Chondrocyte (in vitro differentiated cells): ENCODE measurements around the gene LAMP1. TPM values are rescaled to one million over a fixed set of nuclear protein-coding genes. Genes with fewer than 3 reads are reported as not detected.

ENCODE experiments used
- DNase-seq: peaks from one replicate; pipeline ENCODE4 v3.0.0; 2021; ENCODE audit warnings: mixed read lengths, low spot score
- H3K27ac Mint-ChIP-seq: one replicate; pipeline ENCODE4 v1.8.0; 2021; ENCODE audit warnings: mild to moderate bottlenecking, moderate library complexity, mixed read lengths; ENCODE audit not compliant: unreplicated experiment
- H3K27me3 Mint-ChIP-seq: 2 replicates; pipeline ENCODE4 v1.8.0; 2021; ENCODE audit warnings: low read depth, mixed read lengths
- H3K36me3 Mint-ChIP-seq: 2 replicates; pipeline ENCODE4 v1.8.0; 2021; ENCODE audit warnings: low read depth, mixed read lengths
- H3K4me1 Mint-ChIP-seq: 2 replicates; pipeline ENCODE4 v1.8.0; 2021; ENCODE audit warnings: low read depth, mild to moderate bottlenecking, mixed read lengths
- H3K4me3 Mint-ChIP-seq: one replicate; pipeline ENCODE4 v1.8.0; 2021; ENCODE audit warnings: mild to moderate bottlenecking, moderate library complexity, mixed read lengths; ENCODE audit not compliant: unreplicated experiment
- H3K9me3 Mint-ChIP-seq: 2 replicates; pipeline ENCODE4 v1.8.0; 2021; ENCODE audit warnings: low read depth, mixed read lengths
- total RNA-seq: library from RNA; stranded (reverse); gene quantifications from 3 replicates; pipeline ENCODE4 v1.2.1, GENCODE V29; 2021
- TF ChIP-seq, protein P1 (sequence below): fragments of 200-600 bp; sonication (generic); IDR thresholded peaks from 2 replicates; pipeline ENCODE4 v1.5.0; 2021; ENCODE audit warnings: antibody characterized with exemption, mild to moderate bottlenecking, moderate library complexity

LAMP1 gene
- total RNA-seq, 1 donor from 2014 or later: 332 TPM

DNA sequence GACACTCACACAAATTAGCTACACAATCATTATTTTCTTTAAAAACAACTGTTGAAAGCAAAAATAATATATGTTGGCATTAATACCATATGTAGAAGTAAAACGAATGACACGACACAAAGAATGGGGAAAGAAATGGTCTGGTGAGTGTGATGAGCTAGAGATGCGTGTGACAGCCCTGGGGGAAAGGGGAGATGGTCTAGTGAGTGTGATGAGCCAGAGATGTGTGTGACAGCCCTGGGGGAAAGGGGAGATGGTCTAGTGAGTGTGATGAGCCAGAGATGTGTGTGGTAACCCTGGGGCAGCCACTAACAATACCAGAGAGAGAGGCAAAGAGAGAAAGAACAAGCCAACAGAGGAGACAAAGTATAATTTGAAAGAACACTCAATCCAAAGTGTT is 22.3 kb upstream of the LAMP1 start:
- no peaks in the 10 kb centered on the region for H3K9me3 Mint-ChIP-seq
- peaks cover 27% of the 10 kb centered on the region for H3K4me1 Mint-ChIP-seq
- DNase-seq: no peak
- H3K27ac Mint-ChIP-seq: peak overlapping the region; percentile 95
- peaks cover 5% of the 10 kb centered on the region for H3K36me3 Mint-ChIP-seq
- no peak overlapping the region for H3K4me3 Mint-ChIP-seq
- no peaks in the 10 kb centered on the region for H3K27me3 Mint-ChIP-seq
- TF ChIP-seq, protein P1, sequence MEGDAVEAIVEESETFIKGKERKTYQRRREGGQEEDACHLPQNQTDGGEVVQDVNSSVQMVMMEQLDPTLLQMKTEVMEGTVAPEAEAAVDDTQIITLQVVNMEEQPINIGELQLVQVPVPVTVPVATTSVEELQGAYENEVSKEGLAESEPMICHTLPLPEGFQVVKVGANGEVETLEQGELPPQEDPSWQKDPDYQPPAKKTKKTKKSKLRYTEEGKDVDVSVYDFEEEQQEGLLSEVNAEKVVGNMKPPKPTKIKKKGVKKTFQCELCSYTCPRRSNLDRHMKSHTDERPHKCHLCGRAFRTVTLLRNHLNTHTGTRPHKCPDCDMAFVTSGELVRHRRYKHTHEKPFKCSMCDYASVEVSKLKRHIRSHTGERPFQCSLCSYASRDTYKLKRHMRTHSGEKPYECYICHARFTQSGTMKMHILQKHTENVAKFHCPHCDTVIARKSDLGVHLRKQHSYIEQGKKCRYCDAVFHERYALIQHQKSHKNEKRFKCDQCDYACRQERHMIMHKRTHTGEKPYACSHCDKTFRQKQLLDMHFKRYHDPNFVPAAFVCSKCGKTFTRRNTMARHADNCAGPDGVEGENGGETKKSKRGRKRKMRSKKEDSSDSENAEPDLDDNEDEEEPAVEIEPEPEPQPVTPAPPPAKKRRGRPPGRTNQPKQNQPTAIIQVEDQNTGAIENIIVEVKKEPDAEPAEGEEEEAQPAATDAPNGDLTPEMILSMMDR: no peak

DNA sequence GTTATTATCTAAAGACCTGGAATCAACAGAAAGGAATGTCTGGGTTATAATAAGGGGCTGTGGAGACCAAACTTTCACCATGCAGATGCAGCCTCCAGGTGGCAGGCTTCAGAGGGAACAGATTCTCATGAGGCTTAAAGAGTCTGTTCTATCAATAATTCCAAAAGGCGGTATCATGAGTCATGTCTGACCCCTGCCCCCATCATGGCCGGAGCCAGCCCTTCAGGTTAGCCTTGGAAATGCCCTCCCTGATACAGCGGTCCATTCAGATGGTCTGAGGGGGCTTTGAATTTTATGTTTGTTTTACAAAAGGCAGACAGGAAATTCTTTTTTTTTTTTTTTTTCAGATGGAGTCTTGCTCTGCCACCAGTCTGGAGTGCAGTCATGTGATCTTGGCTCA is 21.7 kb upstream of the LAMP1 start:
- Mint-ChIP-seq H3K4me1 (peaks cover 27% of the 10 kb centered on the region), H3K27ac (peak overlapping the region; percentile 95)

DNA sequence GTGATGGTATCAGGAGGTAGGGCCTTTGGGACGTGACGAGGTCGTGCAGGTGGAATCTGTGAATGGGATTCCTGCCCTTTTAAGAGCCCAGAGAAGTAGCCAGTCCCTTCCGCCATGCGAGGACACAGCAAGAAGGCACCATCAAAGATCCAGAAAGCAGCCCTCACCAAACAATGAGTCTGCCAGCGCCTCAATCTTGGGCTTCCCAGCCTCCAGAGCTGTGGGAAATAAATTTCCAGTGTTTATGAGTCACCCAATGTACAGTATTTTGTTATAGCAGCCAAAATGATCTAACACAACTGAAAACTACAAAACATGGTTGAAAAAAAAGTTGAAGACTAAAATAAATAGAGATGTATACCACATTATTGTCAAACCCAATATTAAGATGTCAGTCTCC is 16.9 kb upstream of the LAMP1 start:
- H3K27me3 Mint-ChIP-seq: peaks cover 4% of the 10 kb centered on the region
- peaks cover 9% of the 10 kb centered on the region for H3K4me1 Mint-ChIP-seq
- peaks cover 4% of the 10 kb centered on the region for H3K36me3 Mint-ChIP-seq
- H3K27ac Mint-ChIP-seq: no peak overlapping the region
- TF ChIP-seq, protein P1: no peak
- H3K9me3 Mint-ChIP-seq: no peaks in the 10 kb centered on the region
- no peak overlapping the region for H3K4me3 Mint-ChIP-seq
- no peak for DNase-seq

More for the DNA sequence above, 21.7 kb upstream of the LAMP1 start:
- Mint-ChIP-seq H3K4me3 (no peak overlapping the region), H3K9me3 (no peaks in the 10 kb centered on the region), H3K27me3 (no peaks in the 10 kb centered on the region), H3K36me3 (peaks cover 5% of the 10 kb centered on the region)
- no peak for DNase-seq
- TF ChIP-seq, protein P1: peak; percentile 87

DNA sequence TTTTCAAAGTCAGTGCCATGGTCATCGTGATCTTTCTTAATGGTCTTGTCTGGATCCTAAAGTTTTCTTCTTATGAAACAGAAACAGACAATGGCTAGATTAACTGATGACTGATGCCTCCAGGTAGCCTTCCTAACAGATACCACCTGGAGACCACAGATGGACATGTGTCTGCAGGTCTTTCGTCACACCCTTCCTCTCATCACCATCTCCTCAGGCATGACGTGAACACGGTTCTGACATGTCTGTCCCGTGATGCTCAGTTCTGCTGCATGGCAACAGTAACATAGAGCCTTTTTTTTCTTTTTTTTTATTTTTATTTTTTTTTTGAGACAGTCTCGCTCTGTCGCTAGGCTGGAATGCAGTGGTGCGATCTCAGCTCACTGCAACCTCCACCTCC is 13.1 kb upstream of the LAMP1 start:
- Mint-ChIP-seq H3K9me3 (no peaks in the 10 kb centered on the region), H3K4me3 (no peak overlapping the region)

DNA sequence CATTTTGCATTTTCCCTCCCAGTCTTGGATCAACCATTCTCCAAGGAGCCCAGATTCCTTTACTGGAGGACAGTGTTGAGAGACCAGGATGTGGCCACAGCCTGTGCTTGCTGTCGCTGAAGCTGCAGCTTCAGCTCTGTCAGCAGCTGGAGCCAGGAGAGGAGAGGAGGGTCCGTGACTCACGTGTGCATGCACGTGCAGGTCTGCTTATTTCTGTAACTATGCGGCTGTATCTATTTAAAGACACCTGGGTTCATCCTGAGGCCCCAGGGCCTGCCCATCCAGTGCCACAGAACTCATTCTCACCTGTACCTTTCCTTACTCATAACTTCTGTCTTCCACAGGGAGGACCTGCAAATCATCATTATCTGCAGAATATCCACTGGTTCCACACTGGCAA is 8.2 kb upstream of the LAMP1 start:
- no peak for DNase-seq
- TF ChIP-seq, protein P1: no peak
- no peaks in the 10 kb centered on the region for H3K9me3 Mint-ChIP-seq
- no peaks in the 10 kb centered on the region for H3K36me3 Mint-ChIP-seq
- no peak overlapping the region for H3K27ac Mint-ChIP-seq
- peaks cover 18% of the 10 kb centered on the region for H3K27me3 Mint-ChIP-seq
- H3K4me1 Mint-ChIP-seq: peaks cover 16% of the 10 kb centered on the region
- H3K4me3 Mint-ChIP-seq: no peak overlapping the region

More for the DNA sequence above, 13.1 kb upstream of the LAMP1 start:
- Mint-ChIP-seq H3K4me1 (no peaks in the 10 kb centered on the region), H3K27ac (no peak overlapping the region), H3K27me3 (peaks cover 9% of the 10 kb centered on the region), H3K36me3 (peaks cover 3% of the 10 kb centered on the region)
- TF ChIP-seq, protein P1: no peak
- DNase-seq: no peak
